IMR-90 (cell line): ENCODE measurements around the gene LIMS1. TPM values are rescaled to one million over a fixed set of nuclear protein-coding genes. Genes with fewer than 3 reads are reported as not detected.

Experiments
- ATAC-seq: fragments of 200-7000 bp; cut with Tn5 transposase; 2 replicates; pipeline ENCODE4 v1.9.1; 2020; ENCODE audit warnings: low read depth, mild to moderate bottlenecking, moderate library complexity
- BruUV-seq: library from RNA; stranded (reverse); fragments of 400-500 nt; replicated peaks from 2 replicates; lab custom pipeline; 2021; lab: Mats Ljungman, UMichigan
- CTCF ChIA-PET: fragments of 300-600 bp; formaldehyde crosslinking; extraction: SDS; loops from one replicate; lab custom pipeline; 2021; ENCODE audit warnings: antibody characterized with exemption; lab: Yijun Ruan, JAX
- POLR2A ChIA-PET: fragments of 300-600 bp; sonication (Branson Sonifier 250); formaldehyde crosslinking; loops from one replicate; lab custom pipeline; 2022; ENCODE audit warnings: antibody characterized with exemption; ENCODE audit not compliant: unreplicated experiment; lab: Charles Lee
- DNase-seq: peaks from one replicate; pipeline ENCODE4 v3.0.0; 2013
- H2AFZ ChIP-seq: replicated peaks from 2 replicates; pipeline ENCODE3; 2013; ENCODE audit warnings: low read length, mild to moderate bottlenecking; ENCODE audit not compliant: poor library complexity
- H2AK5ac ChIP-seq: 2 replicates; pipeline ENCODE4 v1.6.1; 2013; ENCODE audit warnings: low read depth, low read length, inconsistent platforms
- H2AK9ac ChIP-seq: replicated peaks from 2 replicates; pipeline ENCODE3; 2013; ENCODE audit warnings: mild to moderate bottlenecking, low read depth, low read length, moderate library complexity; ENCODE audit not compliant: poor library complexity
- H2BK120ac ChIP-seq: 2 replicates; pipeline ENCODE4 v1.6.1; 2013; ENCODE audit warnings: low read depth, low read length, inconsistent platforms
- H2BK15ac ChIP-seq: 3 replicates; pipeline ENCODE4 v1.6.1; 2013; ENCODE audit warnings: low read depth, low read length, inconsistent platforms
- H2BK20ac ChIP-seq: 2 replicates; pipeline ENCODE4 v1.6.1; 2013; ENCODE audit warnings: low read depth, mild to moderate bottlenecking, inconsistent platforms, low read length, moderate library complexity
- H2BK5ac ChIP-seq: 2 replicates; pipeline ENCODE4 v1.6.1; 2013; ENCODE audit warnings: mild to moderate bottlenecking, low read depth, low read length, inconsistent platforms; ENCODE audit not compliant: poor library complexity, severe bottlenecking
- H3K14ac ChIP-seq: replicated peaks from 2 replicates; pipeline ENCODE4 v1.6.1; 2013; ENCODE audit warnings: low read depth, low read length, inconsistent platforms
- H3K18ac ChIP-seq: 2 replicates; pipeline ENCODE4 v1.6.1; 2013; ENCODE audit warnings: low read depth, low read length, control low read depth
- H3K23ac ChIP-seq: 2 replicates; pipeline ENCODE4 v1.6.1; 2013; ENCODE audit warnings: low read depth, low read length, inconsistent platforms
- H3K27ac ChIP-seq: 2 replicates; pipeline ENCODE4 v1.5.1; 2013; ENCODE audit warnings: mild to moderate bottlenecking, control low read depth, low read length; ENCODE audit not compliant: insufficient read depth
- H3K27me3 ChIP-seq: 2 replicates; pipeline ENCODE4 v1.6.1; 2013; ENCODE audit warnings: low read length; ENCODE audit not compliant: control insufficient read depth, insufficient read depth
- H3K36me3 ChIP-seq: 2 replicates; pipeline ENCODE4 v1.6.1; 2013; ENCODE audit warnings: low read length, mixed read lengths; ENCODE audit not compliant: control insufficient read depth, insufficient read depth
- H3K4ac ChIP-seq: 2 replicates; pipeline ENCODE4 v1.6.1; 2013; ENCODE audit warnings: low read depth, low read length, inconsistent platforms
- H3K4me1 ChIP-seq: 2 replicates; pipeline ENCODE4 v1.6.1; 2013; ENCODE audit warnings: low read length, mixed read lengths; ENCODE audit not compliant: control insufficient read depth, insufficient read depth
- H3K4me2 ChIP-seq: 2 replicates; pipeline ENCODE4 v1.6.1; 2013; ENCODE audit warnings: low read depth, mild to moderate bottlenecking, control low read depth, low read length, moderate library complexity
- H3K4me3 ChIP-seq: 2 replicates; pipeline ENCODE4 v1.5.1; 2013; ENCODE audit warnings: low read depth, mild to moderate bottlenecking, control low read depth, low read length, moderate library complexity; ENCODE audit not compliant: insufficient read depth
- H3K56ac ChIP-seq: 2 replicates; pipeline ENCODE4 v1.6.1; 2013; ENCODE audit warnings: low read length, inconsistent platforms; ENCODE audit not compliant: insufficient read depth; ENCODE audit errors: extremely low read depth
- H3K79me1 ChIP-seq, 2 experiments: 2 replicates each; pipeline ENCODE4 v1.6.1; 2013; ENCODE audit warnings: low read length in 2 of 2, inconsistent platforms in 1 of 2, low read depth in 1 of 2
- H3K9ac ChIP-seq: 2 replicates; pipeline ENCODE4 v1.6.1; 2013; ENCODE audit warnings: low read depth, low read length, control low read depth
- H3K9me1 ChIP-seq: 2 replicates; pipeline ENCODE4 v1.6.1; 2013; ENCODE audit warnings: low read length, inconsistent platforms; ENCODE audit not compliant: insufficient read depth
- H3K9me3 ChIP-seq: 2 replicates; pipeline ENCODE4 v1.6.1; 2013; ENCODE audit warnings: low read length; ENCODE audit not compliant: control insufficient read depth, insufficient read depth
- H4K20me1 ChIP-seq: 2 replicates; pipeline ENCODE4 v1.6.1; 2013; ENCODE audit warnings: low read length, inconsistent platforms; ENCODE audit not compliant: insufficient read depth
- H4K5ac ChIP-seq: 2 replicates; pipeline ENCODE4 v1.6.1; 2013; ENCODE audit warnings: mild to moderate bottlenecking, low read depth, low read length, control low read depth
- H4K8ac ChIP-seq, 2 experiments: 2 replicates each; pipeline ENCODE4 v1.6.1; 2013; ENCODE audit warnings: low read depth in 2 of 2, low read length in 2 of 2, control low read depth in 1 of 2, inconsistent platforms in 1 of 2
- H4K91ac ChIP-seq: 2 replicates; pipeline ENCODE4 v1.6.1; 2013; ENCODE audit warnings: low read depth, low read length, inconsistent platforms; ENCODE audit not compliant: insufficient read depth
- RCOR1 ChIP-seq: IDR thresholded peaks from 2 replicates; pipeline ENCODE4 v1.6.1; 2012; ENCODE audit warnings: mild to moderate bottlenecking, low read length, improper control_type of control experiment; ENCODE audit not compliant: insufficient replicate concordance
- WGBS, 2 experiments: methylation state at CpG; one replicate each; pipeline versions ENCODE4 v1.1.5 to v1.1.7; 2013; ENCODE audit warnings: missing lambda C conversion rate in 2 of 2; ENCODE audit not compliant: insufficient read length in 1 of 2; ENCODE audit errors: extremely low coverage in 2 of 2; 5-methylcytosine and 5-hydroxymethylcytosine counted together
- dilution Hi-C: fragments of 300-500 bp; cut with HindIII; formaldehyde crosslinking; loops from one replicate; pipeline ENCODE4 v1.14.3; 2018; ENCODE audit warnings: low sequenced_read_pairs; ENCODE audit not compliant: unreplicated experiment
- in situ Hi-C: fragments of 300-500 bp; cut with MboI; formaldehyde crosslinking; loops from 3 replicates; pipeline ENCODE4 v1.14.3; 2019; ENCODE audit warnings: low sequenced_read_pairs, inconsistent platforms, mixed read lengths
- intact Hi-C: fragments of 100-400 bp; cut with micrococcal nuclease; formaldehyde crosslinking; loops from 2 replicates; pipeline ENCODE4 v1.10.0; 2022
- polyA plus RNA-seq, 3 experiments: library from polyadenylated mRNA; depleted of rRNA; stranded (reverse); fragments of >200 nt; gene quantifications; 2 replicates each; pipeline ENCODE4 v1.2.3, GENCODE V29; 2012; ENCODE audit warnings: low replicate concordance in 1 of 3
- total RNA-seq: library from RNA; depleted of rRNA; stranded (reverse); fragments of >200 nt; gene quantifications from 2 replicates; pipeline ENCODE4 v1.2.3, GENCODE V29; 2012
- TF ChIP-seq, protein P1 (sequence below): fragments of 150-350 bp; IDR thresholded peaks from 2 replicates; pipeline ENCODE4 v1.6.1; 2017; ENCODE audit warnings: mild to moderate bottlenecking, antibody characterized with exemption, low read length, low read depth

LIMS1 gene
- total and polyA plus RNA-seq, 2 of the 4 experiments (the other 2 are of a cell fraction) = 59.1 to 131 TPM

DNA sequence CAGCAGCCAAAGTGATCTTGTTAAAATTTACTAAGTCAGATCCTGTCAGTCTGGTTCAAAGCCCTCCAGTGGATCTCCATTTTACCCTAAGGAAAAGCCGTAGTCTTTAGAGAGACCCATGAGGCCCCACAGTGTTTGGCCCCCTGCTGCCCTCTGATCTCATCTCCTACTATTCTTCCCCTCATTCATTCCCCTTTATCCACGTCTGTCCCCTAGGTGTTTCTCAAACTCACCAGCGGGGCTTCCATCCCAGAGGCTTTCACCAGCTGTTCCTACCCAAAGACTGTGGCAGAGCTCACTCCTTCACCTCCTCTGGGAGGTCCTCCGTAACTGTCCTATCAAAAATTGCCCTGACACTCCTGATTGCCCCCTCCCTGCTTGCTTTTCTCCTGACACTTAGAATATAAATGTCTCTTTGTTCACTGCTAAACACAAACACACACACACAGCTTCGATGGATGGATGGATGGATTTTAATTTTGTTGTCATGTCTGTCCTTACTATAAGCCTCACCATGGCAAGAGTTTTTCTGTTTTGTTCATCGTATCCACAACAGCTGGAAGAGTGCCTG, 26.1 kb downstream of the LIMS1 start:
- no peak overlapping the region for H4K91ac ChIP-seq
- no peak overlapping the region for H3K4me3 ChIP-seq
- H3K9ac ChIP-seq = no peak overlapping the region
- in situ Hi-C loops (no loop called here), dilution Hi-C loops (no loop called here), intact Hi-C loops (no loop called here)
- H2BK120ac ChIP-seq = no peak overlapping the region; the same call in 1 of the 2 replicates
- H3K4me1 ChIP-seq = peaks cover 5% of the 10 kb centered on the region
- peaks cover 9% of the 10 kb centered on the region for H3K9me1 ChIP-seq
- H3K23ac ChIP-seq = no peak overlapping the region
- 50% methylated on average over 1 of the region's 6 CpGs; no CpG with 5 or more reads in 1 of the 2 experiments for WGBS, 2 experiments
- no peak overlapping the region for H3K4ac ChIP-seq
- H2AK9ac ChIP-seq = no peak overlapping the region
- DNase-seq (no peak), ATAC-seq (no peak)
- no peak overlapping the region for H3K27ac ChIP-seq
- no peak overlapping the region for H2AFZ ChIP-seq
- H3K4me2 ChIP-seq = no peak overlapping the region
- POLR2A ChIA-PET = no interaction called here
- TF ChIP-seq, protein P1, sequence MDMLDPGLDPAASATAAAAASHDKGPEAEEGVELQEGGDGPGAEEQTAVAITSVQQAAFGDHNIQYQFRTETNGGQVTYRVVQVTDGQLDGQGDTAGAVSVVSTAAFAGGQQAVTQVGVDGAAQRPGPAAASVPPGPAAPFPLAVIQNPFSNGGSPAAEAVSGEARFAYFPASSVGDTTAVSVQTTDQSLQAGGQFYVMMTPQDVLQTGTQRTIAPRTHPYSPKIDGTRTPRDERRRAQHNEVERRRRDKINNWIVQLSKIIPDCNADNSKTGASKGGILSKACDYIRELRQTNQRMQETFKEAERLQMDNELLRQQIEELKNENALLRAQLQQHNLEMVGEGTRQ = no peak
- TF ChIP-seq RCOR1 = no peak
- H2BK5ac ChIP-seq = no peak overlapping the region
- CTCF ChIA-PET = no interaction called here
- H3K79me1 ChIP-seq = peaks cover 33 to 75% of the 10 kb centered on the region in 2 experiments
- no peaks in the 10 kb centered on the region for H3K27me3 ChIP-seq
- H3K9me3 ChIP-seq = no peaks in the 10 kb centered on the region; the same call in none of the 2 replicates
- no peak overlapping the region for H3K18ac ChIP-seq
- no peak overlapping the region for H2BK20ac ChIP-seq
- no peak overlapping the region for H3K56ac ChIP-seq
- H4K5ac ChIP-seq = no peak overlapping the region; the same call in 1 of the 2 replicates
- H2BK15ac ChIP-seq = no peak overlapping the region
- no peak overlapping the region for H3K14ac ChIP-seq
- H3K36me3 ChIP-seq = peaks cover 2% of the 10 kb centered on the region; the same call in 1 of the 2 replicates
- H4K20me1 ChIP-seq = peaks cover 42% of the 10 kb centered on the region
- BruUV-seq = no TSS peak
- H2AK5ac ChIP-seq = no peak overlapping the region
- H4K8ac ChIP-seq = no peak overlapping the region
